ENCODE measurements around the gene LAMB4. TPM values are rescaled to one million over a fixed set of nuclear protein-coding genes. Genes with fewer than 3 reads are reported as not detected.
A peak's percentile ranks its signal among the peaks of the same experiment; 100 is the strongest.

Gene LAMB4
- total and polyA plus RNA-seq, 2 donors from 2014 or later = 1.2 to 5.4 TPM

- no peak overlapping the region for H3K4me3 ChIP-seq (ENCODE audit: low read length in 3 of 3)
- no peaks in the 10 kb centered on the region for H3K36me3 ChIP-seq (ENCODE audit: control insufficient read depth in 2 of 3, insufficient read depth in 3 of 3, low read length in 3 of 3)
- no peak for FAIRE-seq
- TF ChIP-seq CTCF (IDR thresholded peaks at IDR 0.05; ENCODE audit: borderline replicate concordance, extremely low read depth, insufficient read depth) = no peak
- H3K9me3 ChIP-seq (ENCODE audit: control insufficient read depth in 2 of 3, insufficient read depth in 1 of 3, low read length in 3 of 3) = no peaks in the 10 kb centered on the region
- H3K27me3 ChIP-seq (ENCODE audit: control insufficient read depth, insufficient read depth, low read length) = no peaks in the 10 kb centered on the region
- no peaks in the 10 kb centered on the region for H3K4me1 ChIP-seq (ENCODE audit: control insufficient read depth in 2 of 3, insufficient read depth in 2 of 3, low read depth in 1 of 3, low read length in 3 of 3)
- DNase-seq = peak in 2 of 5 donors; percentile 25 to 49
- intact Hi-C loops (cut with DNase I) = no loop called here
- H3K9ac ChIP-seq (ENCODE audit: low read length in 3 of 3) = no peak overlapping the region
- peak overlapping the region in 1 of 2 donors; percentile 32 for H3K27ac ChIP-seq (ENCODE audit: low read depth in 2 of 2, low read length in 2 of 2)
Observed at GRCh38 chr7:108132551-108133265, 2.5 kb upstream of the LAMB4 start.

GRCh38 chr7:108129018-108129965 lies 869 bp downstream of the LAMB4 start:
- FAIRE-seq (no peak), DNase-seq (no peak)
- H3K4me3 ChIP-seq (ENCODE audit: low read length in 3 of 3) = no peak overlapping the region
- TF ChIP-seq CTCF (IDR thresholded peaks at IDR 0.05; ENCODE audit: borderline replicate concordance, extremely low read depth, insufficient read depth) = no peak
- H3K9me3 ChIP-seq (ENCODE audit: control insufficient read depth in 2 of 3, insufficient read depth in 1 of 3, low read length in 3 of 3) = no peaks in the 10 kb centered on the region
- H3K36me3 ChIP-seq (ENCODE audit: control insufficient read depth in 2 of 3, insufficient read depth in 3 of 3, low read length in 3 of 3) = no peaks in the 10 kb centered on the region
- H3K4me1 ChIP-seq (ENCODE audit: control insufficient read depth in 2 of 3, insufficient read depth in 2 of 3, low read depth in 1 of 3, low read length in 3 of 3) = no peaks in the 10 kb centered on the region
- intact Hi-C loops (cut with DNase I) = no loop called here
- no peaks in the 10 kb centered on the region for H3K27me3 ChIP-seq (ENCODE audit: control insufficient read depth, insufficient read depth, low read length)
- H3K27ac ChIP-seq (ENCODE audit: low read depth in 2 of 2, low read length in 2 of 2) = no peak overlapping the region
- no peak overlapping the region for H3K9ac ChIP-seq (ENCODE audit: low read length in 3 of 3)

- intact Hi-C loops (cut with DNase I) = no loop called here
- FAIRE-seq (no peak), DNase-seq (no peak)
- Histone ChIP-seq H3K9me3 (ENCODE audit: control insufficient read depth in 2 of 3, insufficient read depth in 1 of 3, low read length in 3 of 3) (no peaks in the 10 kb centered on the region), H3K4me1 (ENCODE audit: control insufficient read depth in 2 of 3, insufficient read depth in 2 of 3, low read depth in 1 of 3, low read length in 3 of 3) (no peaks in the 10 kb centered on the region), H3K4me3 (ENCODE audit: low read length in 3 of 3) (no peak overlapping the region), H3K9ac (ENCODE audit: low read length in 3 of 3) (no peak overlapping the region), H3K27ac (ENCODE audit: low read depth in 2 of 2, low read length in 2 of 2) (no peak overlapping the region), H3K27me3 (ENCODE audit: control insufficient read depth, insufficient read depth, low read length) (no peaks in the 10 kb centered on the region), H3K36me3 (ENCODE audit: control insufficient read depth in 2 of 3, insufficient read depth in 3 of 3, low read length in 3 of 3) (no peaks in the 10 kb centered on the region)
- no peak for TF ChIP-seq CTCF (IDR thresholded peaks at IDR 0.05; ENCODE audit: borderline replicate concordance, extremely low read depth, insufficient read depth)
Observed at GRCh38 chr7:108128514-108128913, 1.6 kb downstream of the LAMB4 start.
